GM11168 (cell line): ENCODE measurements around the gene PPBP.
"Not testable (repeated sequence)": the region's sequence is repeated elsewhere in the genome, so short reads cannot be mapped to it uniquely, and the experiment has no call there.

Experiments used
- in situ Hi-C: fragments of 300-500 bp; cut with MboI; formaldehyde crosslinking; loops from one replicate; pipeline ENCODE4 v1.12.0; 2022; ENCODE audit warnings: low sequenced_read_pairs; ENCODE audit not compliant: unreplicated experiment

PPBP gene

GRCh38 chr4:73998040-73999011, 10.3 kb upstream of the PPBP start, which contains the start of gene CXCL5:
CXCL5 (minus strand) TSS chr4:73998677; CDS start chr4:73998581, 96 bp downstream.
- in situ Hi-C loops = no loop called here

- in situ Hi-C loops = no loop called here
Observed at GRCh38 chr4:73992050-73992449, 4.1 kb upstream of the PPBP start.

- in situ Hi-C loops = no loop called here
Observed at GRCh38 chr4:73991742-73992000, 3.7 kb upstream of the PPBP start.

- in situ Hi-C loops = no loop called here
Observed at GRCh38 chr4:73990988-73991741, 3.2 kb upstream of the PPBP start.

GRCh38 chr4:73989928-73990327, 1.9 kb upstream of the PPBP start:
- in situ Hi-C loops = no loop called here

- in situ Hi-C loops = no loop called here
Observed at GRCh38 chr4:73989031-73989430, 1.0 kb upstream of the PPBP start.

GRCh38 chr4:73985528-73985852, 2.5 kb downstream of the PPBP start:
- in situ Hi-C loops = no loop called here

GRCh38 chr4:73984736-73985527, 3.1 kb downstream of the PPBP start:
- in situ Hi-C loops = no loop called here

GRCh38 chr4:73981175-73981574, 6.8 kb downstream of the PPBP start:
- in situ Hi-C loops = not testable (repeated sequence)

GRCh38 chr4:73979407-73979957, 8.5 kb downstream of the PPBP start:
- in situ Hi-C loops = no loop called here

GRCh38 chr4:73978886-73979285, 9.1 kb downstream of the PPBP start:
- in situ Hi-C loops = no loop called here

GRCh38 chr4:73976716-73977115, 11.3 kb downstream of the PPBP start:
- in situ Hi-C loops = no loop called here

GRCh38 chr4:73976217-73976616, 11.8 kb downstream of the PPBP start:
- in situ Hi-C loops = no loop called here

- in situ Hi-C loops = no loop called here
Observed at GRCh38 chr4:73974352-73974751, 13.6 kb downstream of the PPBP start.

- in situ Hi-C loops = no loop called here
Observed at GRCh38 chr4:73970945-73971344, 17.0 kb downstream of the PPBP start.

- in situ Hi-C loops = no loop called here
Observed at GRCh38 chr4:73970011-73970410, 18.0 kb downstream of the PPBP start.

GRCh38 chr4:73967866-73968265, 20.1 kb downstream of the PPBP start:
- in situ Hi-C loops = no loop called here

- in situ Hi-C loops = no loop called here
Observed at GRCh38 chr4:73964862-73965611, 23.0 kb downstream of the PPBP start.

GRCh38 chr4:73962724-73963123, 25.3 kb downstream of the PPBP start:
- in situ Hi-C loops = no loop called here

GRCh38 chr4:73959041-73959440, 28.9 kb downstream of the PPBP start:
- in situ Hi-C loops = not testable (repeated sequence)
